Activated T-helper 1 cell treated with Interleukin-2 at 50 U/mL for 16 hours (primary cell): ENCODE results near the gene DYNLRB1.
"Not testable (repeated sequence)": the region's sequence is repeated elsewhere in the genome, so short reads cannot be mapped to it uniquely, and the experiment has no call there.

Experiments
- DNase-seq: peaks from one replicate; pipeline ENCODE4 v3.0.0-alpha.2; 2020; ENCODE audit warnings: low read depth

DYNLRB1 gene

DNA sequence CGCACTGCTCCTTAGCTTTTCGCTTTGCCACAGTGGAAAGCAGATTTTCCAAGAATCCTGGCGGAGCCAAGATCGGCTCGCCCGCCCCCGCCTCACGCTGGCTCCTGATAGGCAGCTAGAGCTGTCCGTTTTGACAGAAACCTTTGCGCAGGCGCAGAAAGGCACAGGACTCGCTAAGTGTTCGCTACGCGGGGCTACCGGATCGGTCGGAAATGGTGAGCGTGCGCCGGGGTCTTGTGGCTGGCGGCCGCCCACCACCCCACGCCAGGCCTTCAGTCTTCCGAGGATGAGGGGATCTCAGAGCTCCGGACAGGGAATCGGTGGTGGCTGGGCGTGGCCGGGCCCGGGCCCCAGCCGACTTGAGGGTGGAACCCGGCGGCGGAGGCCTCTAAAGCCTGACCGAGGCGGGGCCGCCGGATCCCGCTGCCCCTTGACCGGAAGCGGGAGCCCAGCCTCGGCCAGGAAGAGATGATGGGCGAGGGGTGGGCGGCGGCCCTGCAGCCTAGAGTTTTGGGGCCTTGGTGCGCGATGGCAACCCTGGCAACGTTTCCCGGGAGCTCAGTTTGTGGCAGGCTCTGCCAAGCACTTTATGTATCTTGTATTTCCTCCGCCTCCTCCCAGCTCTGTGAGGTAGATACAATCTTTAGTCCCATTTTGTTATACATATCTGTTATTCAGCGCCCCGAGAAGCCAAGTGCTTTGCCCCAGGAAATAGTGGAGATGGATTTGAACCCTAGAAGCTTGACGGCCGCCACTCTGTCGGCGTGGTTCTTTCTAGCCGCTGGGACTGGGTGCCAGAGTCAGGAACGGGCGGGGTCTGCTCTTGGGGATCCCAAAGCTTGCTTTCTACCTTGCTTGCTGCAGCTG lies at the start of gene DYNLRB1:
Gene DYNLRB1 (plus strand): TSS at position 176 of the 867 bp plus-strand sequence. CDS start 37 bp downstream, at position 213.
- DNase-seq: peak; percentile 86

- DNase-seq: no peak
These were observed 47.3 kb upstream of the DYNLRB1 start for GRCh38 chr20:34468951-34469350.

DNA sequence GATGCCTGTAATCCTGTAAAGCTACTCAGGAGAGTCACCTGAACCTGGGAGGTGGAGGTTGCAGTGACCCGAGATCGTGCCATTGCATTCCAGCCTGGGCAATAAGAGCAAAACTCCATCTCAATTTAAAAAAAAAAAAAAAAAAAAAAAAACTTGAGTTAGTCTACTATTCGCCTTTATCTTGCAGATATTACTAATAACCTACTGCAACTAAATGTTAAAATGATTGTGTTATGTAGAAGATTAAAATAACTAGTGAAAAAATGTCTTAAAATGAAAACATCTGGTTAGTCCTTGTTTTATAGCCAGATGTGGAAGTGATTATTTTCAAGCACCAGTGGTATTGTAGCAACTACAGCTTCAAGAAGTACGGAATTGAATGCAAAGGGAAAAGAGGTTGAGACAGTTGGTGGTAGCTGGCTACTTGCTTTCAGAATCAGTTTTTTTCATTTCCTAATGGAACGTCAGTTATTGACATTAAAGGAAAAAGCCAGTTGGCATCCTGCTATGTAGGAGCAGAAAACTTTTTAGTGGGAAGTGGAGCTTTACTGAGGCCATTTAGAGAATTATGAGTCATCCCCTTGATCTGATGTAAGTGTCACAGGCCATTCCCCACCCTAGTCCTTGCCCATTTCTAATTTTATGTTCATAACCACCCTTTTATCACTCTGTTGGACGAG lies 43.8 kb upstream of the DYNLRB1 start:
- no peak for DNase-seq

DNA sequence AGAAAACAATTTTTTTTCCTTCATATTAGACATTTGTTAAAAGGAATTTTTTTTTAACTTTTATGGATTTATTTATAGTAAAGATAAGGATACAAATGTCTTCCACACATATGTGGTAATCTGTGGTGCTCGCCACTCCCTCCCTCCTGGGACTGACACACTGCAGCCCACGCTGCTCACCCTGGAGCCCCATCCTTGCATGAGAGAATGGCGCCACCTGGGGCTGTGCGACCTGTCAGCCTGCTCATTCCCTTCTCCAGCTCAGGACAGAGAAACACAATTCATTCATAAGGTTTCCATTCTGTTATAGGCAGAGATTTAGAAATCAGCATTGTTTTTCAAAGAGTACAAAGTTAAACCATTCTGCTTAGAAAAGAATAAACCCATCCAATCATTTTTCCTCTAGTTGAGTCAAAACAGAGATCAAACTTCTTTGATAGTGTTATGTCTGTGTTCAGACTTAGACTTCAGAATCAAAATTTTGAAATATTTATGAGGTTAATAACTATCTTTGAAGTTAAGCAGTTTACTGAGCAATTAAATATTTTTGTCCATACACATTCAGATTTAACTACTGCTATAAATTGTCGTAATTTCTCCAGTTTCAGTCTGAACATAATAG lies 42.8 kb upstream of the DYNLRB1 start:
- DNase-seq: no peak

DNA sequence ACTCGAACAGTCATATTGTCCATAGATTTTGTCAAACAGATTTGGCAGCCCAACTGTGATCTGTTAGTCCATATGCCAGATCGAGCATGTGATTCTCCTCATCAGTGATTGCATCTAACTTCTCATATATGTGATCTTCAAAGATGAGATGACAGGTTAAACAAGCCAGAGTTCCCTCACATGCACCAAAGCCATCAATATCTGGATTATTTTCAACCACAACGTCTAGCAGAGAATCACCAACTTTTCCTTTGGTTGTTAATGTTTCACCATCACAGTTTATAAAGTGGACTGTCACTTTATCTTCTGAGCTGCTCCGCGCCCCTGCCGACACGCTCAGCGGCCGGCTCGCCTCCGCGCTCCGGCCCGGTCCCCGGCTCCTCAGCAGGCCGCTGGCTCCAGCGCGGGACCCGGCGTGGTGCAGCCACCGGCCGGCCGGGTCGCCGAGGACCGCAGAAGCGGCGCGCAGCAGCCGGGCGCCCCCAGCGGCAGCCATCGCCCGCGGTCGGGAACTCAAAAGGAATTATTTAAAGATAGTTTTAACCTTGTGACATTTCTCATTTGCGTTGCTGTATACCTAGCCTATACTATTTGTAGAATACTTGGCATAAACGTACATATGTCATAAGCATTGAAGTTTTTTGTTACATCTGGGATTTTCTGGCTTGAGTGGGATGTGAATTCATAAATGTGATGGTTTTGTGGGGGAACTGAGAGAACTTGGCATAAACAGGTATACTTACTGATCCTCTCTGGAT lies 40.1 kb upstream of the DYNLRB1 start:
- DNase-seq: peak; percentile 4

GRCh38 chr20:34479627-34480026 lies 36.6 kb upstream of the DYNLRB1 start:
- no peak for DNase-seq

GRCh38 chr20:34482154-34482553 lies 34.1 kb upstream of the DYNLRB1 start:
- not testable (repeated sequence) for DNase-seq

DNA sequence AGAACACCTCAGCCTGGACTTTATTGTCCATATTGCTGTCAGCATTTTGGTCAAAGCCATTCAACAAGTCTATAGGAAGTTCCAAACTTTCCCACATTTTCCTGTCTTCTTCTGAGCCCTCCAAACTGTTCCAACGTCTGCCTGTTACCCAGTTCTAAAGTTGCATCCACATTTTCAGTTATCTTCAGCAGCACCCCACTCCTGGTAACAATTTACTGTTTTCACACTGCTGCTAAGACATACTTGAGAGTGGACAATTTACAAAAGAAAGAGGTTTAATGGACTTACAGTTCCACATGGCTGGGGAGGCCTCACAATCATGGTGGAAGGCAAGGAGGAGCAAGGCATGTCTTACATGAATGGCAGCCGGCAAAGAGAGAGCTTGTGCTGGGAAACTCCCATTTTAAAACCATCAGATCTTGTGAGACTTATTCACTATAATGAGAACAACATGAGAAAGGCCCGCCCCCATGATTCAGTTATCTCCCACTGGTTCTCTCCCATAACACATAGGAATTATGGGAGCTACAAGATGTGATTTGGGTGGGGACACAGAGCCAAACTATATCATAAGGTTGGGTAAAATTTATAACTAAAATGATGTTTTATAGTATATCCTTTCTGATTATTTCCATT lies 32.5 kb upstream of the DYNLRB1 start:
- not testable (repeated sequence) for DNase-seq

DNA sequence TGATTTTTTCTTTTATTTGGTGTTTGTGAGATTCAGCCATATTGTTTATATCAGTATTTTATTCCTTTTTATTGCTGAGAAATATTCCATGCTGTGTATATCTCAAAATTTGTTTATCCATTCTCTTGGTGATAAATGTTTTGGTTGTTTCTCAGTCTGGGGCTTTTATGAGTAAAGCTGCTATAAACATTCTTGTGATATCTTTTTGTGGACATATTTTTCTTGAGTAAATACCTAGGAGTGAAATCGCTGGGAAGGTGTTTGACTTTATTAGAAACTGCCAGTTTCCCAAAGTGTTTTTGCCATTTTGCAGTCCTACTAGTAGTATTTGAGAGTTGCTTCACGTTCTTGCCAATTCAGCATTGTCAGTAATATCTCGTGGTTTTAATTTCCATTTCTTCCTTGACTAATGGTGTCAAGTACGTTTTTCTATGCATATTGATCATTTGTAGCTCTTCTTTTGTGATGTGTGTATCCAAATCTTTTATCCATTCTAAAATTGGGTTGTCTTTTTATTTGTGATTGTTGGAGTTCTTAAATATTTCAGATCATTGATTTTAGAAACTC lies 31.1 kb upstream of the DYNLRB1 start:
- DNase-seq: no peak

- DNase-seq: no peak
These were observed 24.8 kb upstream of the DYNLRB1 start for GRCh38 chr20:34491226-34491931.

- no peak for DNase-seq
These were observed 24.2 kb upstream of the DYNLRB1 start for GRCh38 chr20:34491932-34492509.

GRCh38 chr20:34493646-34494045 lies 22.6 kb upstream of the DYNLRB1 start:
- no peak for DNase-seq

GRCh38 chr20:34495307-34495706 lies 20.9 kb upstream of the DYNLRB1 start:
- no peak for DNase-seq

- DNase-seq: no peak
These were observed 20.3 kb upstream of the DYNLRB1 start for GRCh38 chr20:34495916-34496315.

DNA sequence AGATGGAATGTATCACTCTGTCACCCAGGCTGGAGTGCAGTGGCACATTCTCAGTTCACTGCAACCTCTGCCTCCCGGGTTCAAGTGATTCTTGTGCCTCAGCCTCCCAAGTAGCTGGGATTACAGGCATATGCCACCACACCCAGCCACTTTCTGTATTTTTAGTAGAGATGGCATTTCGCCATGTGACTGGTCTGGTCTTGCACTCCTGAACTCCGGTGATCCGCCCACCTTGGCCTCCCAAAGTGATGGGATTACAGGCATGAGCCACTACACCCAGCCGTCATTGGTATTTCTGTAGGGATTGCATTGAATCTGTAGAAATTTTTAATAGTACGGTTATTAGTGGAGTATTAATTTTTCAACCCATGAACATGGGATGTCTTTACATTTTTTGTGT lies 18.6 kb upstream of the DYNLRB1 start:
- not testable (repeated sequence) for DNase-seq

DNA sequence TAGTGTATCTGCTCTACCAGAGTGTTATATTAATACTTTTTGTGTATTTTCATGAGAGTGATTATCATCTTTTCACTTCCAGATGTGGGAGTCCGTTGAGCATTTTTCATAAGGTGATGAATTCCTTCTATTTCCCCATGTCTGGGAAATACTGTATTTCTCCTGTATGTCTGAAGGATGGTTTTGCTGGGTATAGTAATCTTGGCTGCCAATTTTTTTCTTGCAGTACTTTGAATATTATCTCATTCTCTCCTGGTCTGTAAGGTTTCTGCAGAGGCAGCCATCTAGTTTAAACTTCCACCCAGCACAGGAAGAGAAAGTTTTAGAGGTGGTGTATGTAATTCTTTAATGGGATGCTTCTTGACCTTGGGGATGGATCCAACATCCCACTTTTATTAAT lies 15.4 kb upstream of the DYNLRB1 start:
- DNase-seq: no peak

DNA sequence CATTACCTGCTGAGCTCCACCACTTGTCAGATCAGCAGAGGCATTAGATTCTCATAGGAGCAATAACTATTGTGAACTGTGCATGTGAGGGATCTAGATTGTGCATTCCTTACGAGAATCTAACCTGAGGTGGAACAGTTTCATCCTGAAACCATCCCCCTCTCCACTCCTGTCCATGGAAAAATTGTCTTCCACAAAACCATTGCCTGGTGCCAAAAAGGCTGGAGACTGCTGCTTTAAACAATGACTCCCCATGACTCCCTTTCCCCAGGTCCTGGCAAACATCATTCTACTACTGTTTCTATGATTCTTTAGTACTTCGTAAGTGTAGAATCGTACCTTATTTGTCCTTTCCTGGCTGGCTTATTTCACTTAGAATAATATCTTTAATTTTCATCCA lies 9.7 kb upstream of the DYNLRB1 start:
- no peak for DNase-seq

- DNase-seq: no peak
These were observed 8.4 kb upstream of the DYNLRB1 start for GRCh38 chr20:34507702-34508413.

DNA sequence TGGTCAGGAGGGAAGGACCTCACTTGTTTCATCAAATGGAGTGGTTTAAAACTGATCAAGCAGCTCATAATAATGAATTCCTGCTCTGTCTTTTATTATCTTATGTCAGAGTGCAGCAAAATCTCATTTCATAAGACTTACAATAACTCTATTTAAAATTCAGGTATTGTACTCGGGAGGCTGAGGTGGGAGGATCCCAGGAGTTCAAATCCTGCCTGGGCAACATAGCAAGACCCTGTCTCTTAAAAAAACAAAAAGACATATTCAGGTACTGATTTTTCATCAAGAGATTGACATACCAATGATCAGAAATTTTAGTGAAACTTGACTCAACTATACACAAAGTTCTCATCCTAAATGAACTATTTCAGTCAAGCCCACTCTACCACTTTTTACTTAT lies 5.6 kb upstream of the DYNLRB1 start:
- DNase-seq: no peak

- DNase-seq: no peak
These were observed 4.3 kb upstream of the DYNLRB1 start for GRCh38 chr20:34511891-34512265.
